ENCODE data around the gene PRKCQ. TPM values are rescaled to one million over a fixed set of nuclear protein-coding genes. Genes with fewer than 3 reads are reported as not detected.

PRKCQ gene
- total and polyA plus RNA-seq, 2 of the 8 experiments (the other 6 are each of a cell fraction or from before 2014, with no cell fraction given): 9.1 to 22.6 TPM

GRCh38 chr10:6405713-6406112 is 174.4 kb downstream of the PRKCQ start:
- POLR2A ChIA-PET (ENCODE audit: partially characterized antibody): interaction anchor here (1.1 to 1.9 kb wide), 2 partner anchors 202 to 203 kb away, joined by 3 to 9 read pairs; partner anchors contain the start of gene PFKFB3

More at GRCh38 chr10:6405713-6406112, 174.4 kb downstream of the PRKCQ start:
- Histone ChIP-seq H3K27me3 (replicated peaks in 1 of 4; ENCODE audit: control insufficient read depth in 3 of 4, extremely low read depth in 1 of 4, insufficient read depth in 3 of 4, low read length in 3 of 4) (no peaks in the 10 kb centered on the region), H3K4ac (replicated peaks; ENCODE audit: insufficient read length, low read depth, low read length) (no peak overlapping the region), H3K4me3 (ENCODE audit: extremely low read depth in 1 of 4, insufficient read depth in 2 of 4, low read depth in 3 of 4, low read length in 4 of 4) (no peak overlapping the region), H3K56ac (replicated peaks; ENCODE audit: insufficient read length, low read depth, low read length) (no peak overlapping the region), H2BK120ac (replicated peaks; ENCODE audit: low read depth, low read length) (no peak overlapping the region), H3K14ac (ENCODE audit: insufficient read length) (no peak overlapping the region), H3K23me2 (ENCODE audit: low read depth, low read length) (peaks cover 3% of the 10 kb centered on the region; the same call in 1 of the 2 replicates), H2AFZ (ENCODE audit: low read length) (no peak overlapping the region), H4K91ac (replicated peaks; ENCODE audit: insufficient read length, low read length) (no peak overlapping the region), H3K23ac (ENCODE audit: insufficient read length) (no peak overlapping the region), H3K79me2 (ENCODE audit: control insufficient read depth in 1 of 2, insufficient read depth in 2 of 2, low read length in 2 of 2) (no peaks in the 10 kb centered on the region; a peak in 1 of 4 replicates), H3K9ac (replicated peaks in 1 of 4; ENCODE audit: extremely low read depth in 1 of 4, low read depth in 3 of 4, low read length in 3 of 4) (no peak overlapping the region), H4K20me1 (replicated peaks in 1 of 2; ENCODE audit: control insufficient read depth in 1 of 2, insufficient read depth in 2 of 2, low read length in 2 of 2) (no peaks in the 10 kb centered on the region), H3K4me1 (replicated peaks in 1 of 4; ENCODE audit: control insufficient read depth in 3 of 4, insufficient read depth in 4 of 4, low read length in 3 of 4) (peaks cover 0 to 3% (median 0%) of the 10 kb centered on the region in 4 experiments; a peak in 2 of 7 replicates), H3K4me2 (ENCODE audit: insufficient read depth in 1 of 2, low read depth in 2 of 2, low read length in 2 of 2) (no peak overlapping the region), H2BK20ac (ENCODE audit: low read length) (no peak overlapping the region), H4K5ac (ENCODE audit: insufficient read length, low read depth, low read length) (no peak overlapping the region), H2BK15ac (ENCODE audit: low read length) (no peak overlapping the region), H2AK5ac (ENCODE audit: low read depth, low read length) (no peak overlapping the region), H4K8ac (ENCODE audit: extremely low read depth, insufficient read depth, low read length) (no peak overlapping the region), H2BK12ac (ENCODE audit: low read depth, low read length) (no peak overlapping the region), H2BK5ac (ENCODE audit: low read depth, low read length) (no peak overlapping the region), H3K18ac (ENCODE audit: extremely low read depth, low read length) (no peak overlapping the region), H3K79me1 (ENCODE audit: low read depth, low read length) (no peaks in the 10 kb centered on the region), H3K9me3 (ENCODE audit: insufficient read depth in 2 of 2, low read depth in 1 of 2, low read length in 1 of 2) (no peaks in the 10 kb centered on the region), H3K27ac (ENCODE audit: low read depth, low read length) (no peak overlapping the region), H3K36me3 (ENCODE audit: control insufficient read depth in 2 of 4, insufficient read depth in 4 of 4, low read length in 3 of 4) (no peaks in the 10 kb centered on the region)
- WGBS, 2 experiments (ENCODE audit: extremely low coverage in 1 of 2, insufficient coverage in 1 of 2, insufficient read length in 1 of 2, insufficient replicate concordance in 2 of 2, low coverage in 1 of 2, low lambda C conversion rate in 2 of 2, missing lambda C conversion rate in 1 of 2): 94% methylated on average over 3 of the region's 3 CpGs; no CpG with 5 or more reads in 1 of the 2 experiments
- no peak for TF ChIP-seq TAF1 (IDR thresholded peaks at IDR 0.05; ENCODE audit: low read depth, low read length)
- TF ChIP-seq ZNF274 (IDR thresholded peaks at IDR 0.05; ENCODE audit: borderline replicate concordance, extremely low read depth, low read length): no peak
- TF ChIP-seq EP300 (IDR thresholded peaks at IDR 0.05; ENCODE audit: borderline replicate concordance in 1 of 2, low read depth in 2 of 2, low read length in 2 of 2): no peak
- no peak for TF ChIP-seq JUND (IDR thresholded peaks at IDR 0.05; ENCODE audit: low read length)
- TF ChIP-seq KDM1A (IDR thresholded peaks at IDR 0.05; ENCODE audit: borderline replicate concordance, low read length): no peak
- no peak for TF ChIP-seq CBX8 (IDR thresholded peaks at IDR 0.05; ENCODE audit: borderline replicate concordance, low read depth, low read length)
- no peak for TF ChIP-seq TCF12 (IDR thresholded peaks at IDR 0.05; ENCODE audit: low read depth, low read length)
- no peak for TF ChIP-seq MAX (IDR thresholded peaks at IDR 0.05)
- no peak for DNase-seq (ENCODE audit: low read depth in 1 of 2, low spot score in 2 of 2)
- CTCF ChIA-PET (ENCODE audit: partially characterized antibody): interaction anchor here (0.7 to 2.9 kb wide), 39 partner anchors 9 to 927 kb away, joined by 3 to 17 read pairs (median 4); partner anchors contain the start of gene PFKFB3
- no peak for FAIRE-seq
